H9 (cell line): Measurements from ENCODE around the gene CDC27. TPM values are rescaled to one million over a fixed set of nuclear protein-coding genes. Genes with fewer than 3 reads are reported as not detected.

Source experiments
- DNase-seq: peaks from one replicate; pipeline ENCODE4 v3.0.0-alpha.2; 2017
- H2AFZ ChIP-seq: one replicate; pipeline ENCODE4 v1.6.1; 2013; ENCODE audit warnings: mild to moderate bottlenecking, low read length, control low read depth, moderate library complexity
- H2AK5ac ChIP-seq: 2 replicates; pipeline ENCODE4 v1.6.1; 2013; ENCODE audit warnings: low read length, control low read depth, mixed read lengths; ENCODE audit not compliant: insufficient read length
- H2BK120ac ChIP-seq: one replicate; pipeline ENCODE4 v1.6.1; 2013; ENCODE audit warnings: low read depth, mild to moderate bottlenecking, low read length, control low read depth, inconsistent platforms; ENCODE audit not compliant: poor library complexity, severe bottlenecking
- H2BK12ac ChIP-seq: 2 replicates; pipeline ENCODE4 v1.6.1; 2013; ENCODE audit warnings: low read length, control low read depth, mixed read lengths, low read depth; ENCODE audit not compliant: insufficient read length
- H2BK15ac ChIP-seq: 2 replicates; pipeline ENCODE4 v1.6.1; 2013; ENCODE audit warnings: low read depth, low read length, control low read depth
- H2BK20ac ChIP-seq: one replicate; pipeline ENCODE4 v1.6.1; 2013; ENCODE audit warnings: low read depth, mild to moderate bottlenecking, low read length, control low read depth, inconsistent platforms; ENCODE audit not compliant: poor library complexity, severe bottlenecking
- H2BK5ac ChIP-seq: 2 replicates; pipeline ENCODE4 v1.6.1; 2013; ENCODE audit warnings: low read length, control low read depth, mixed read lengths; ENCODE audit not compliant: insufficient read length
- H3K14ac ChIP-seq: 2 replicates; pipeline ENCODE4 v1.6.1; 2013; ENCODE audit warnings: low read length, control low read depth; ENCODE audit not compliant: insufficient read depth
- H3K18ac ChIP-seq: 2 replicates; pipeline ENCODE4 v1.6.1; 2013; ENCODE audit warnings: low read depth, mild to moderate bottlenecking, mixed read lengths, low read length, control low read depth; ENCODE audit not compliant: insufficient read length
- H3K23ac ChIP-seq: 2 replicates; pipeline ENCODE4 v1.6.1; 2013; ENCODE audit warnings: low read length, control low read depth, mixed read lengths, low read depth; ENCODE audit not compliant: insufficient read length
- H3K23me2 ChIP-seq: 2 replicates; pipeline ENCODE4 v1.6.1; 2013; ENCODE audit warnings: low read depth, mild to moderate bottlenecking, mixed read lengths, low read length, control low read depth; ENCODE audit not compliant: insufficient read length, poor library complexity, severe bottlenecking
- H3K27ac ChIP-seq: 2 replicates; pipeline ENCODE4 v1.5.1; 2013; ENCODE audit warnings: low read length, control low read depth, mixed read lengths, low read depth; ENCODE audit not compliant: insufficient read length
- H3K27me3 ChIP-seq: 2 replicates; pipeline ENCODE4 v1.6.1; 2013; ENCODE audit warnings: low read length, control low read depth, inconsistent platforms; ENCODE audit not compliant: insufficient read depth
- H3K4ac ChIP-seq: 2 replicates; pipeline ENCODE4 v1.6.1; 2013; ENCODE audit warnings: low read depth, mild to moderate bottlenecking, control low read depth, inconsistent platforms, low read length, moderate library complexity
- H3K4me1 ChIP-seq: 2 replicates; pipeline ENCODE4 v1.6.1; 2013; ENCODE audit warnings: low read length, control low read depth, inconsistent platforms; ENCODE audit not compliant: insufficient read depth
- H3K4me2 ChIP-seq: 2 replicates; pipeline ENCODE4 v1.6.1; 2013; ENCODE audit warnings: low read length, control low read depth, mixed read lengths; ENCODE audit not compliant: insufficient read length, insufficient read depth
- H3K56ac ChIP-seq: 2 replicates; pipeline ENCODE4 v1.6.1; 2013; ENCODE audit warnings: low read depth, mild to moderate bottlenecking, mixed read lengths, low read length, control low read depth; ENCODE audit not compliant: insufficient read length
- H3K79me1 ChIP-seq: 2 replicates; pipeline ENCODE4 v1.6.1; 2013; ENCODE audit warnings: low read depth, mild to moderate bottlenecking, moderate library complexity, low read length, control low read depth, inconsistent platforms; ENCODE audit not compliant: insufficient read depth, poor library complexity, severe bottlenecking
- H3K79me2 ChIP-seq: 2 replicates; pipeline ENCODE4 v1.6.1; 2013; ENCODE audit warnings: low read length, control low read depth, inconsistent platforms; ENCODE audit not compliant: insufficient read depth
- H3K9ac ChIP-seq: 2 replicates; pipeline ENCODE4 v1.6.1; 2013; ENCODE audit warnings: low read length, control low read depth, mixed read lengths; ENCODE audit not compliant: insufficient read length; ENCODE audit errors: extremely low read depth
- H3K9me3 ChIP-seq: one replicate; pipeline ENCODE4 v1.6.1; 2013; ENCODE audit warnings: low read depth, low read length, inconsistent platforms; ENCODE audit not compliant: control insufficient read depth
- H3T11ph ChIP-seq: one replicate; pipeline ENCODE4 v1.6.1; 2013; ENCODE audit warnings: mild to moderate bottlenecking, low read length, control low read depth, inconsistent platforms
- H4K20me1 ChIP-seq: one replicate; pipeline ENCODE4 v1.6.1; 2013; ENCODE audit not compliant: control insufficient read depth, insufficient read length, insufficient read depth
- H4K5ac ChIP-seq: 2 replicates; pipeline ENCODE4 v1.6.1; 2013; ENCODE audit warnings: low read depth, mild to moderate bottlenecking, mixed read lengths, low read length, control low read depth; ENCODE audit not compliant: insufficient read length
- H4K8ac ChIP-seq: replicated peaks from 2 replicates; pipeline ENCODE4 v1.6.1; 2013; ENCODE audit warnings: low read length, control low read depth, mixed read lengths, low read depth; ENCODE audit not compliant: insufficient read length
- H4K91ac ChIP-seq: 2 replicates; pipeline ENCODE4 v1.6.1; 2013; ENCODE audit warnings: low read depth, mild to moderate bottlenecking, moderate library complexity, mixed read lengths, low read length, control low read depth; ENCODE audit not compliant: insufficient read length
- H3K27ac Mint-ChIP-seq, 3 experiments: 2 replicates in 2 of 3; 3 replicates in 1 of 3; pipeline ENCODE4 v1.8.0; 2020 to 2021; ENCODE audit warnings: mixed read lengths in 3 of 3, mild to moderate bottlenecking in 1 of 3, moderate library complexity in 1 of 3
- H3K27me3 Mint-ChIP-seq: 2 replicates; pipeline ENCODE4 v1.8.0; 2021; ENCODE audit warnings: low read depth, mild to moderate bottlenecking, moderate library complexity, mixed read lengths
- H3K36me3 Mint-ChIP-seq, 3 experiments: 2 replicates in 2 of 3; 3 replicates in 1 of 3; pipeline ENCODE4 v1.8.0; 2020 to 2021; ENCODE audit warnings: low read depth in 3 of 3, mixed read lengths in 3 of 3; ENCODE audit not compliant: insufficient read depth in 1 of 3
- H3K4me1 Mint-ChIP-seq, 2 experiments: 2 replicates each; pipeline ENCODE4 v1.8.0; 2020; ENCODE audit warnings: mixed read lengths in 2 of 2
- H3K4me3 Mint-ChIP-seq, 2 experiments: 2 replicates in 1 of 2; 3 replicates in 1 of 2; pipeline ENCODE4 v1.8.0; 2020 to 2021; ENCODE audit warnings: mild to moderate bottlenecking in 2 of 2, mixed read lengths in 2 of 2, moderate library complexity in 1 of 2
- H3K9me3 Mint-ChIP-seq, 2 experiments: 2 replicates in 1 of 2; 3 replicates in 1 of 2; pipeline ENCODE4 v1.8.0; 2020; ENCODE audit warnings: mild to moderate bottlenecking in 2 of 2, mixed read lengths in 2 of 2, moderate library complexity in 1 of 2
- WGBS: extraction: QIAGEN DNeasy Blood & Tissue Kit; methylation state at CpG from one replicate; pipeline ENCODE4 v1.1.7; 2013; ENCODE audit warnings: missing lambda C conversion rate, low lambda C conversion rate, mixed read lengths; ENCODE audit not compliant: insufficient read length; ENCODE audit errors: extremely low coverage; 5-methylcytosine and 5-hydroxymethylcytosine counted together
- total RNA-seq: library from RNA; stranded (reverse); gene quantifications from 2 replicates; pipeline ENCODE4 v1.2.1, GENCODE V29; 2021
- TF ChIP-seq, protein P1 (sequence below): fragments of 200-600 bp; sonication (generic); conservative IDR thresholded peaks from 3 replicates; pipeline ENCODE4 v1.8.0; 2021; ENCODE audit warnings: antibody characterized with exemption, mild to moderate bottlenecking

The CDC27 gene
- total RNA-seq, 1 experiment from 2014 or later: 82.5 TPM

DNA sequence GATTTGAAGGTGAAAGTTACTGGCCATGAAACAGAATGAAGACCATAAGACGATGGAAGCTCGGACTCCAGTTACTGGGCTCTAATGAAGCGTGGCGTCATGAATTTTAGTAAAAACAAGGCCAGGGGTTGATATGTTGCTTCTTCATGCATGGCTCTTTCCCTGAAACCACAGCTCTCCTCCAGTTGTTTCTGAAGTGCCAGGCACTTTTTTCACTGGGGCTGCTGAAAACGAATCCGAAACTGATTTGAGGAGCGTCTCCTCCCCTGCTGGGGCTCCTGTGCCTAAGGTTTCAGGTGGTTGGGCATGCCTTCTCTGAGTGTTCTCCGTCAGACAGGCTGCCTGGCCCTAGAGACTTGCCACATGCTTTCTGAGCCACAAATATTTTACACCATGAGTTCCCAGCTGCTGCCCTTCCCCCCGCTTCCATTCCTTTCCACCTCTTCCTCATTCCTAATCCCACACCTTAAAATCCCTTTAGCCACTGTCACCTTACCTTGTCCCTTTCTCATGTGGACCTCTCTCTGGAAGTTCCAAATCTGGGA is 16.4 kb upstream of the CDC27 start:
- 100% methylated on average over 1 of the region's 9 CpGs for WGBS
- Histone ChIP-seq H2BK5ac (no peak overlapping the region), H3K9ac (no peak overlapping the region), H2BK12ac (no peak overlapping the region), H4K91ac (no peak overlapping the region), H4K8ac (no peak overlapping the region), H2AFZ (peak overlapping the region; percentile 42), H3K18ac (no peak overlapping the region), H3K27me3 (no peaks in the 10 kb centered on the region; the same call in 1 of the 2 replicates), H2BK15ac (no peak overlapping the region), H4K5ac (no peak overlapping the region), H3K4me2 (no peak overlapping the region), H3K14ac (0 out of 2 replicates have a peak overlapping the region, but pooled peaks have one; percentile 41), H3K4me1 (peaks cover 10% of the 10 kb centered on the region), H3K23me2 (no peaks in the 10 kb centered on the region), H3T11ph (no peak overlapping the region), H4K20me1 (no peaks in the 10 kb centered on the region), H3K9me3 (no peaks in the 10 kb centered on the region), H2AK5ac (no peak overlapping the region), H3K27ac (no peak overlapping the region), H2BK20ac (no peak overlapping the region), H3K79me2 (no peaks in the 10 kb centered on the region), H3K23ac (no peak overlapping the region), H3K56ac (no peak overlapping the region), H3K79me1 (no peaks in the 10 kb centered on the region), H3K4ac (no peak overlapping the region), H2BK120ac (no peak overlapping the region)
- DNase-seq: peak; percentile 59
- Mint-ChIP-seq H3K4me3 (no peak overlapping the region), H3K9me3 (no peaks in the 10 kb centered on the region), H3K4me1 (peaks cover 14 to 26% of the 10 kb centered on the region in 2 experiments), H3K36me3 (no peaks in the 10 kb centered on the region), H3K27me3 (peaks cover 1% of the 10 kb centered on the region), H3K27ac (0 out of 7 replicates have a peak overlapping the region, but pooled peaks of 1 of the 3 experiments have one; percentile 2)
- TF ChIP-seq, protein P1, sequence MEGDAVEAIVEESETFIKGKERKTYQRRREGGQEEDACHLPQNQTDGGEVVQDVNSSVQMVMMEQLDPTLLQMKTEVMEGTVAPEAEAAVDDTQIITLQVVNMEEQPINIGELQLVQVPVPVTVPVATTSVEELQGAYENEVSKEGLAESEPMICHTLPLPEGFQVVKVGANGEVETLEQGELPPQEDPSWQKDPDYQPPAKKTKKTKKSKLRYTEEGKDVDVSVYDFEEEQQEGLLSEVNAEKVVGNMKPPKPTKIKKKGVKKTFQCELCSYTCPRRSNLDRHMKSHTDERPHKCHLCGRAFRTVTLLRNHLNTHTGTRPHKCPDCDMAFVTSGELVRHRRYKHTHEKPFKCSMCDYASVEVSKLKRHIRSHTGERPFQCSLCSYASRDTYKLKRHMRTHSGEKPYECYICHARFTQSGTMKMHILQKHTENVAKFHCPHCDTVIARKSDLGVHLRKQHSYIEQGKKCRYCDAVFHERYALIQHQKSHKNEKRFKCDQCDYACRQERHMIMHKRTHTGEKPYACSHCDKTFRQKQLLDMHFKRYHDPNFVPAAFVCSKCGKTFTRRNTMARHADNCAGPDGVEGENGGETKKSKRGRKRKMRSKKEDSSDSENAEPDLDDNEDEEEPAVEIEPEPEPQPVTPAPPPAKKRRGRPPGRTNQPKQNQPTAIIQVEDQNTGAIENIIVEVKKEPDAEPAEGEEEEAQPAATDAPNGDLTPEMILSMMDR: no peak
